Cardiac muscle cell (in vitro differentiated cells and primary cell): Measurements from ENCODE around the gene PTF1A. TPM values are rescaled to one million over a fixed set of nuclear protein-coding genes. Genes with fewer than 3 reads are reported as not detected.

ENCODE experiments used
- DNase-seq, 2 donors: peaks; one replicate each; pipeline versions ENCODE4 v3.0.0 to v3.0.0-alpha.2; 2010 to 2017; ENCODE audit warnings: low read depth in 1 of 2, low spot score in 1 of 2
- H3K27ac ChIP-seq: fragments of 200-600 bp; sonication (generic); 2 replicates; pipeline ENCODE4 v1.5.1; 2016
- H3K27me3 ChIP-seq: fragments of 200-600 bp; sonication (generic); 2 replicates; pipeline ENCODE4 v1.6.0; 2016; ENCODE audit warnings: control low read depth
- H3K36me3 ChIP-seq: fragments of 200-600 bp; sonication (generic); 2 replicates; pipeline ENCODE4 v1.5.1; 2016; ENCODE audit warnings: control low read depth
- H3K4me1 ChIP-seq: fragments of 200-600 bp; sonication (generic); 2 replicates; pipeline ENCODE4 v1.8.1; 2017; ENCODE audit warnings: low read depth, mild to moderate bottlenecking, mixed run types
- H3K4me3 ChIP-seq: fragments of 200-600 bp; sonication (generic); 2 replicates; pipeline ENCODE4 v1.5.1; 2016; ENCODE audit warnings: mild to moderate bottlenecking
- H3K9me3 ChIP-seq: fragments of 200-600 bp; sonication (generic); 2 replicates; pipeline ENCODE4 v1.5.1; 2017; ENCODE audit warnings: low read depth, mild to moderate bottlenecking, control low read depth
- CTCF ChIP-seq: IDR thresholded peaks from 2 replicates; pipeline ENCODE4 v1.5.1; 2012; ENCODE audit warnings: low read depth, mild to moderate bottlenecking, low read length
- polyA plus RNA-seq: library from polyadenylated mRNA; unstranded; fragments of >200 nt; fragmentation: Nextera tagmentation; extraction: Ambion mirVana; gene quantifications from 2 replicates; pipeline ENCODE4 v1.2.1, GENCODE V29; 2016
- total RNA-seq: library from RNA; depleted of rRNA; stranded (reverse); fragments of >200 nt; gene quantifications from 2 replicates; pipeline ENCODE4 v1.2.3, GENCODE V29; 2016

The PTF1A gene
- total and polyA plus RNA-seq, 2 experiments from 2014 or later, result not detected

DNA sequence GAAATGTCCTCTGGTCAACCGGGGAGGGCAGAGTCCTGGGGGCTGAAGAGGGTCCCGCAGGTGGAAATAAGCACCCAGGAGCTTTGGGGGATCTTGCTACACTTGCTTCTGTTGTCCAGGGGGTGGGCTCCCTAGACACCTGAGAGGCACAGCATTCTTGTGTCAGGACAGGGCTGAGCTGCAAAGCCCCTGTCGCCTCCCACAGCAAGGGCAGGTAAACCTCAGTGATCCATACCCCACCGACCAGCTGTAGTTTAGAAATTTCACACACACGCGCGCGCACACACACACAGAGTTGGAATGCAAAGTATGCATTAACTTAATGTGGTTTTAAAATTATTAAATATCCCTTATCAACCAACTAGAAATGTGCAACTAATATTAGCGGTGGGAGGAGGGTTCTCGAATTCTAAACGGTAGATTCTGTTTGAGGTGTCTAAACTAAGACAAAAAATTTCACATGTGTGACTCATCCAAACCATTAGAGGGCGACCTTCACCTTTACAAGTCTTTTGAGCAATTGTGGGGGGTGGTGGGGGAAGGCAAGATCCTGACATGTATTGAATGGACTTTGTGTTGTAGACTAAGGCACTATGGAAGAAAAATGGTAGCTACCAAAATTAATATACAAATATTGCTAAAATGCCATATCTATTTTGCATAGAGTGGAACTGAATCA lies 34.3 kb upstream of the PTF1A start:
- Histone ChIP-seq H3K36me3 (no peaks in the 10 kb centered on the region), H3K4me3 (no peak overlapping the region), H3K27ac (no peak overlapping the region), H3K27me3 (peaks cover 54% of the 10 kb centered on the region), H3K4me1 (no peaks in the 10 kb centered on the region), H3K9me3 (no peaks in the 10 kb centered on the region)
- TF ChIP-seq CTCF, result no peak
- DNase-seq, result peak; percentile 53 to 64

DNA sequence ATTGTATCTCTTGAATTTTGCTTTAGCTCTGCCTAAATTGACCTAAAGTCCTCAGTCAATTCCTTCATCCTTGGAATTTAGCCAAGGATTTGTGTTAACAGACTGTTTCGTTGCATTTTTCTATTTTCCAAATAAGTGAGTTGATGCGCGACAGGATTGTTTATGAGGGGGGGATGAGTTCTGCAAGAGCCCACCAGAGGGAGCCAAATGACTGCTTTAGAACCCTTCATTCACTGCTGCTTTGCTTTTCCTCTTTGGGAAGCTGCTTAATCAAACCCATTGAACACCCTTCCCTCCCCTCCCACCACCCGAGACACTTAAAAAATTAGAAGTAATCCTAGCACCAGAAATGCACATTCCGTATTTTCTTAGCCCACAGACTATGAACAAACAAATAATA lies 33.7 kb upstream of the PTF1A start:
- peak; percentile 86 for TF ChIP-seq CTCF
- Histone ChIP-seq H3K4me1 (no peaks in the 10 kb centered on the region), H3K4me3 (no peak overlapping the region), H3K27me3 (peaks cover 57% of the 10 kb centered on the region), H3K36me3 (no peaks in the 10 kb centered on the region), H3K9me3 (no peaks in the 10 kb centered on the region), H3K27ac (no peak overlapping the region)
- peak; percentile 76 to 81 for DNase-seq

GRCh38 chr10:23171232-23171876 lies 20.8 kb upstream of the PTF1A start:
- Histone ChIP-seq H3K27ac (no peak overlapping the region), H3K4me1 (peaks cover 7% of the 10 kb centered on the region), H3K9me3 (no peaks in the 10 kb centered on the region), H3K27me3 (peaks cover 100% of the 10 kb centered on the region), H3K36me3 (no peaks in the 10 kb centered on the region), H3K4me3 (no peak overlapping the region)
- peak; percentile 54 to 84 for DNase-seq
- TF ChIP-seq CTCF, result no peak

DNA sequence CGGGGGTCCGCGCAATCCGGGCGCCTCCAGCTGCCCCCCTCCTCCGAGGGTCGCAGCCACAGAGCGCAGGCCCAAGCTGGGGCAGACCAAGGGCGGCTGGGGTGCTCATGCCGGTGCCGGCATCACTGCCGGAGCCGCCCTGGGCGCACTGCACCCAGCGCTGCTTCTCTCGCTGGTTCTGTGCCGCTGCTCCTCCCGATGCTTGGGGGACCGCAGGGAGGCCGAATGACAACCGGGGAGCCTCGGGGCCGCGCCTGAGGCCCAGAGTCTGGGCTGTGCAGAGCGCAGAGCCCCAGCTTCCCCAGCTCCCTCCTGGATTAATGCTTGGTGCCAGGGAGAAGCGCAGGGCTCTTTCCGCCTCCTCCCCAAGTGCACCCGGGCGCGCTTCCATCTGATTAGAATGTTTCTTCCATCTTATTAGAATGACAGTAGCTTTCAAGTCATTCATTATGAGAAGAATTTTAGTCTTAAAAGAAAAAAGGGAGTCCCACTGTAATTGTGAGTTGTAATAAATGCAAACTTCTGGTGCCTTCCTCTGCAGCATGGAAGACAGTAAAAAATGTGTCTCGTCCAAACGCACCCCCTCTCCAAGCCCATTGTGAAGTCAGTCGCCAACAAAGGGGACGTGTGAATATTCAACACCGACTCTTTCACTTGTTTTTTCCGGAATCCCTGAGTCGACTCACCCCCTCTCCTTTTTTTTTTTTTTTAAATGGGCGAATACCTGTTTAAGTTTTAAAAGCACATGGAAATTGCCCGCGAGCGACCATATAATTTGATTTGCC lies 19.5 kb upstream of the PTF1A start:
- H3K4me3 ChIP-seq, result peak overlapping the region; percentile 21
- H3K4me1 ChIP-seq, result peaks cover 7% of the 10 kb centered on the region
- TF ChIP-seq CTCF, result no peak
- H3K27ac ChIP-seq, result no peak overlapping the region
- DNase-seq, result no peak
- H3K27me3 ChIP-seq, result peaks cover 100% of the 10 kb centered on the region
- no peaks in the 10 kb centered on the region for H3K9me3 ChIP-seq
- no peaks in the 10 kb centered on the region for H3K36me3 ChIP-seq

- peak in 1 of 2 donors; percentile 56 for DNase-seq
These were observed 18.7 kb upstream of the PTF1A start for GRCh38 chr10:23173214-23174073.

More at GRCh38 chr10:23173214-23174073, 18.7 kb upstream of the PTF1A start:
- Histone ChIP-seq H3K9me3 (no peaks in the 10 kb centered on the region), H3K4me1 (peaks cover 7% of the 10 kb centered on the region), H3K4me3 (peak overlapping the region; percentile 21), H3K36me3 (no peaks in the 10 kb centered on the region), H3K27ac (no peak overlapping the region), H3K27me3 (peaks cover 100% of the 10 kb centered on the region)
- TF ChIP-seq CTCF, result no peak
